Subcutaneous abdominal adipose tissue (tissue), 5 donors: ENCODE data around the gene GSTM5.

ENCODE experiments used
- H3K27ac ChIP-seq: one replicate; pipeline ENCODE4 v1.7.0; 2013; ENCODE audit warnings: low read depth, mild to moderate bottlenecking, inconsistent platforms, low read length, moderate library complexity
- H3K27me3 ChIP-seq, 5 donors: one replicate each; pipeline ENCODE4 v1.7.0; 2013; ENCODE audit warnings: low read length in 5 of 5, inconsistent platforms in 1 of 5; ENCODE audit not compliant: control insufficient read depth in 5 of 5, insufficient read depth in 4 of 5
- H3K36me3 ChIP-seq, 5 donors: one replicate each; pipeline ENCODE4 v1.7.0; 2013; ENCODE audit warnings: low read length in 5 of 5; ENCODE audit not compliant: control insufficient read depth in 5 of 5, insufficient read depth in 5 of 5
- H3K4me1 ChIP-seq, 5 donors: one replicate each; pipeline ENCODE4 v1.7.0; 2013; ENCODE audit warnings: low read length in 5 of 5, mild to moderate bottlenecking in 3 of 5, moderate library complexity in 1 of 5; ENCODE audit not compliant: control insufficient read depth in 5 of 5, insufficient read depth in 5 of 5
- H3K4me3 ChIP-seq, 5 donors: one replicate each; pipeline ENCODE4 v1.7.0; 2013; ENCODE audit warnings: low read length in 5 of 5, low read depth in 1 of 5
- H3K9ac ChIP-seq, 5 donors: one replicate each; pipeline ENCODE4 v1.7.0; 2013; ENCODE audit warnings: low read length in 5 of 5, mild to moderate bottlenecking in 4 of 5, moderate library complexity in 3 of 5
- H3K9me3 ChIP-seq, 5 donors: one replicate each; pipeline ENCODE4 v1.7.0; 2013; ENCODE audit warnings: low read length in 5 of 5; ENCODE audit not compliant: control insufficient read depth in 5 of 5
- donor health status: healthy.
- donor health status: healthy.
- donor health status: healthy.
- donor health status: healthy.
- donor health status: healthy.

GSTM5 gene

DNA sequence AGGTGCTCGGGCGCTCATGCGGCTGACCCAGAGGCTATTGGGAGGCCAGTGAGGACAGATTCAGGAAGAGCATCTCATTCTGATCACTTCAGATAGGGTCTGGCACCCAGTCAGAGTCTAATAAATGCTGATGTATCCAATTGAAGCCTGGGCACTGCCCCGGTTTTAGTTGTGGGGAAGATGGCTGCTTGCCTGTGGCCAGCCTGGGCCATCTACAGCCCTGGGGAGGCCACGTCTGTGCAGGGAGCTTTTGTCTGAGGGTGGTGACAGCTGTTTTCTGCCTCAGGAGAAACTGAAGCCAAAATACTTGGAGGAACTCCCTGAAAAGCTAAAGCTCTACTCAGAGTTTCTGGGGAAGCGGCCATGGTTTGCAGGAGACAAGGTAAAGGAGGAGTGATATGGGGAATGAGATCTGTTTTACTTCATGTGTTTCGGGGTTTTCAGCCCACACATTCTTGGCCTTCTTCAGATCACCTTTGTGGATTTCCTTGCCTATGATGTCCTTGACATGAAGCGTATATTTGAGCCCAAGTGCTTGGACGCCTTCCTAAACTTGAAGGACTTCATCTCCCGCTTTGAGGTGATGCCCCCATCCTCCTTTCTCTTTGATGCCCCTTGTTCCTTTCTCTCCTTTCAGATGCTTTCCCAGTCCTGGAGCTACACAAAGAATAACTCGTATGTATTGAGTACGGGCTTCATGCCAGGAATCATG is 2.8 kb downstream of the GSTM5 start:
- Histone ChIP-seq H3K27me3 (no peaks in the 10 kb centered on the region), H3K36me3 (no peaks in the 10 kb centered on the region), H3K9ac (no peak overlapping the region), H3K27ac (no peak overlapping the region), H3K4me3 (no peak overlapping the region), H3K9me3 (no peaks in the 10 kb centered on the region), H3K4me1 (peaks cover 0 to 25% (median 15%) of the 10 kb centered on the region in 5 donors)

DNA sequence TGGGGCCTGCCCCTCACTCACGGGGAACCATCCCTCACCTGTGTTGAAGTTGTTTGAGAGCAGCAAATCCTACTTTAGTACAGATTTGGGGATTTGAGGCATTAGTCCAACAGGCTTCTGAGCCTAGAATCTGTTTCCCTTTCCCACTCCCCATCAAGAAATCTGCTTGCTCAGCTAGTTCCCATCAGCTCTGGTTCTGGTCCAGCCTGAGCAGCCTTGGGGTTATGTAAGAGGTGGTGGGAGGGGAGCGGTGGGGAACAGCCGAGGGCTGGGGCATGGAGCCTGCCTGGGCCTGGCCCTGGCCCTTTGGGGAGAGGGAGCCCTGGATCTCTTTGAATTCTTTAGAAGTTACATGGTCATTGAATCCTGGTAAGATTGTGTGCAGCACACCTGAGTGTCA is 4.1 kb downstream of the GSTM5 start:
- Histone ChIP-seq H3K9me3 (no peaks in the 10 kb centered on the region), H3K9ac (no peak overlapping the region), H3K27ac (no peak overlapping the region), H3K36me3 (no peaks in the 10 kb centered on the region), H3K4me1 (peaks cover 0 to 25% (median 15%) of the 10 kb centered on the region in 5 donors), H3K4me3 (no peak overlapping the region), H3K27me3 (no peaks in the 10 kb centered on the region)

DNA sequence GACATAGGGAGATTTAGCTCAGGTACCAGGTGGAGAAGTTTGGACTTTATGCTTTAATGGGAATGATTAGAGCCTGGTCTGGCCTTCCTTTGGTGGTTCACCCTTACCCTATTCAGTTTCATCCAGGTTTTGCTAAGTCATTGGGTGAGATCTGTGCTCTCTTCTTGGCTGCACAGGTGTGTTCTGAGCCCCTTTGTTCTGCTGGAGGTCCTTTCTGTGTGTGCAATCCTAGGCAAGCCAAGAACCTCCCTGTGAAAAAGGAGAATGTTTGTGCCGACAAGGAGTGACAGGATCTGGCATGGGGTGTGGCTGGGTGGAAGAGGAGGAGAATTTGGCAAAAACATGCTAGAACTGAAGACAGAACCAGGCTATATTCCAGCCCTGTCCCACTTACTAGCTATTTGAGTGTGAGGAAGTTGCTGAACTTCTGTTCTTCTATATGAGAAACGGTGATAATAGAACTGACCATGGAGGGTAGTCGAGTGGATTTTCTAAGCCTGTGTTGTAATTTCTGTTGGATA is 4.6 kb downstream of the GSTM5 start:
- H3K9me3 ChIP-seq = no peaks in the 10 kb centered on the region
- H3K4me3 ChIP-seq = no peak overlapping the region
- H3K36me3 ChIP-seq = no peaks in the 10 kb centered on the region
- H3K27me3 ChIP-seq = no peaks in the 10 kb centered on the region
- H3K27ac ChIP-seq = no peak overlapping the region
- peaks cover 0 to 25% (median 15%) of the 10 kb centered on the region in 5 donors for H3K4me1 ChIP-seq
- no peak overlapping the region for H3K9ac ChIP-seq

DNA sequence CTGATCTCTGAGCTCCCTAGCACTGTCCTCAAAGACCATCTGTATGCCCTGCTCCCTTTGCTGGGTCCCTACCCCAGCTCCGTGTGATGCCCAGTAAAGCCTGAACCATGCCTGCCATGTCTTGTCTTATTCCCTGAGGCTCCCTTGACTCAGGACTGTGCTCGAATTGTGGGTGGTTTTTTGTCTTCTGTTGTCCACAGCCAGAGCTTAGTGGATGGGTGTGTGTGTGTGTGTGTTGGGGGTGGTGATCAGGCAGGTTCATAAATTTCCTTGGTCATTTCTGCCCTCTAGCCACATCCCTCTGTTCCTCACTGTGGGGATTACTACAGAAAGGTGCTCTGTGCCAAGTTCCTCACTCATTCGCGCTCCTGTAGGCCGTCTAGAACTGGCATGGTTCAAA is 5.7 kb downstream of the GSTM5 start:
- Histone ChIP-seq H3K27ac (no peak overlapping the region), H3K4me3 (no peak overlapping the region), H3K9ac (no peak overlapping the region), H3K27me3 (no peaks in the 10 kb centered on the region), H3K36me3 (no peaks in the 10 kb centered on the region), H3K4me1 (peaks cover 0 to 16% (median 9%) of the 10 kb centered on the region in 5 donors), H3K9me3 (peaks cover 0 to 2% (median 0%) of the 10 kb centered on the region in 5 donors)

DNA sequence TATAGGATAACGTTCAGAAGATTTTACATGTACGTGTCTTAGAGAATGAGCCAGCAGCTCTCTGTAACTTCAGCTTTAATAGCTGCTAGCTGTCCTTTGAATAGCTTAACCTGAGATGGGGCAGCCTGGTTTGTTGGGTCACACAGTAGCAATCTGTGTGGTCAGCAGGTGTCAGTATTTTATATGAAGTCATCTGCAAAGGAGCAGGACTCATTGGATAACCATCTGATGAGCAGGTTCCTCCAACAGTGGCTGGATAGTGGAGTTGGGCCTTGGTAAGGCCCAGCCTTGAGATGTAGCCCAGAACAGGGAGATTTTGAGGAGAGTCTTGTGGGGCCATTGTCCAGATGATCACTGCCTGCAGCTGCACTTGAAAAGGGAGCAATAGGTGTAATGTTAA is 6.4 kb downstream of the GSTM5 start:
- no peaks in the 10 kb centered on the region for H3K27me3 ChIP-seq
- no peak overlapping the region for H3K9ac ChIP-seq
- H3K9me3 ChIP-seq = peaks cover 0 to 2% (median 0%) of the 10 kb centered on the region in 5 donors
- H3K4me3 ChIP-seq = no peak overlapping the region
- H3K4me1 ChIP-seq = peaks cover 0 to 20% (median 9%) of the 10 kb centered on the region in 5 donors
- H3K36me3 ChIP-seq = no peaks in the 10 kb centered on the region
- no peak overlapping the region for H3K27ac ChIP-seq

DNA sequence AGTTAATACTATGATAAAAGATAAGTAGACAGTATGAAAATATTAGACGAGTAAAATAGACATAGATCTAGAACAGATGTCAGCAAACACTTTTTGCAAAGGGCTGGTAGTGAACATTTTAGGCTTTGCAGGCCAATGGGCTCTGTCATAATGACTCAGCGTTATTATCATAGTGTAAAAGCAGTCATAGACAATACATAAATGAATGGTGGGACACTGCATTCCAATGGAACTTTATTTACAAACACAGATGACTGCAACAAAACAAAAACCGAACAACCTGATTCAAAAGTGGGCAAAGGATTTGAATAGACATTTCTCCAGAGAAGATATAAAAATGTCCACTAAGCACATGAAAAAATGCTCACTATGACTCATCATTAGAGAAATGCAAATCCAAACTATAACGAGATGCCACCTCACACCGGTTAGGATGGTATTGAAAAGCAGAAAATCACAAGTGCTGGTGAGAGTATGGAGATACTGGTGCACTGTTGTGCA is 7.3 kb downstream of the GSTM5 start:
- H3K36me3 ChIP-seq = no peaks in the 10 kb centered on the region
- no peak overlapping the region for H3K27ac ChIP-seq
- H3K9ac ChIP-seq = no peak overlapping the region
- H3K9me3 ChIP-seq = peaks cover 0 to 2% (median 0%) of the 10 kb centered on the region in 5 donors
- no peaks in the 10 kb centered on the region for H3K27me3 ChIP-seq
- H3K4me1 ChIP-seq = peaks cover 0 to 20% (median 9%) of the 10 kb centered on the region in 5 donors
- H3K4me3 ChIP-seq = no peak overlapping the region

DNA sequence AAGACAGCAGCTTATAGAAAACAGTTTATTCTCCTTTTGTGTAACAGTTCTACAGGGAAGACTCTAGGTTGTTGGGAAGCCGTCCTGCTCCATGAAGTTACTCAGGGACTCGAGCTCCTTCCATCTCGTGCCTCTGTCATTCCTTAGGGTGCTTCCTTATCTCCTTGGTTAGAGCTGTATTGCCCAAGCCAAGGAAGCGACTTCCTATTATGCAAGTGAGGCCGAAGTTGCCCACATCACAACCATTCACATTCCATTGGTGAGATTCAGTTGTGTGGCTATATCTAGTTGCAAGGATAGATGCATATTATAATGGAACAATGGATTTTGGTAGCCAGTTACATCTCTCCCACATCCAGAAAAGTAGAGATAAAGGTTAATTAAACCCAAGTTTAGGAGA is 9.0 kb downstream of the GSTM5 start:
- Histone ChIP-seq H3K27ac (no peak overlapping the region), H3K36me3 (no peaks in the 10 kb centered on the region), H3K9me3 (peaks cover 0 to 2% (median 0%) of the 10 kb centered on the region in 5 donors), H3K4me3 (no peak overlapping the region), H3K27me3 (no peaks in the 10 kb centered on the region), H3K4me1 (peaks cover 0 to 20% (median 9%) of the 10 kb centered on the region in 5 donors), H3K9ac (no peak overlapping the region)

DNA sequence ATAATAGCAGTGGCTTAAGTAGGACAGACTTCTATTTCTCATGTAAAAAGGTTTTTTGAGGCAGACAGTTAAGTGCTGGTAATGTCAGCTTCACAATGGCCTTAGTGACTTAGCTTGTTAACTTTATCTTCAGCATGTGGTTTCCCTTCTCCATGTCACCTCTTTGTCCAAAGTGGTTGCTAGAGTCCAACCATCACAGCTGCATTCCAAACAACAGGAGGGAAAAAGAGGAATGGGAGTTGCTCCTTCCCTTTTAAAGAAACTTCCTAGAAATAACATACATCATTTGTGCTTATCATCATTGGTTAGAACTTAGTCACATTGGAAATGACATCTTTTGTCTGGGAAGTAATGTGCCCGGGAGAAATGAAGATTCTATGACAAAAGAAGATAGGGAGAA is 9.9 kb downstream of the GSTM5 start:
- H3K9me3 ChIP-seq = peaks cover 0 to 2% (median 0%) of the 10 kb centered on the region in 5 donors
- H3K27me3 ChIP-seq = no peaks in the 10 kb centered on the region
- H3K27ac ChIP-seq = no peak overlapping the region
- no peaks in the 10 kb centered on the region for H3K36me3 ChIP-seq
- H3K4me1 ChIP-seq = peaks cover 0 to 13% (median under 1%) of the 10 kb centered on the region in 5 donors
- H3K9ac ChIP-seq = no peak overlapping the region
- H3K4me3 ChIP-seq = no peak overlapping the region

DNA sequence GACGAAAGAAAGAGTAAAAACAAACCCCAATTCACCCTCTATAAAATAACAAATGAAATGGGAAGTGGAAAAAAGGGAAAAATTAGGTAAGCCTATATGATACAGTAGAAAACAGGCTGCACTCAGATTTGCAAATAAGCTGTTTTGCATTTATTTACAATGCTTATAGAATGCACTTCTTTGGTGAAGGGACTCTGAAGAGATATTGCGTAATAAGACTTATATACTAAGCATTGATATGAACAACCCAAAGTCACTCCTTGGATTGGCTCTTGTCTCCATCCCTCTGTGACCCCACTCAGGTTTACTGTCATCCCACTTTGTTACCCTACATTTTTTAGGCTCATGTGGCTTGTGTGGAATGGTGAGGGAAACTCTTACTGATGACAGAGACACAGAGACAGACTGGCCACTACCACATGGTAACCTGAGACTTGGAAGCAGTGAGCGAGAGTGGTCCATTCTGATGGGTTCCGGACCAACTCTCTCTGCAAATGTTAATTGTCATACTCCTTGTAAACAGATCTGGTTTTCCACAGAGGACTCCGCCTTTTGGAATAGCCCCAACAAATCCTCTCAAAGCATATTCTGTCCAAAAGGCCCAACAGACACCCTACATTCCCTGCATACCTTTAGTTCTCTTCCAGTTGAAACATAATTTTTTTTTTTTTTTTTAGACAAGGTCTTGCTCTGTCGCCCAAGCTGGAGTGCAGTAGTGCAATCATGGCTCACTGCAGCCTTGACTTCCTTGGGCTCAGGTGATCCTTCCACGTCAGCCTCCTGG is 11.0 kb downstream of the GSTM5 start:
- Histone ChIP-seq H3K9me3 (peaks cover 0 to 2% (median 0%) of the 10 kb centered on the region in 5 donors), H3K4me3 (no peak overlapping the region), H3K9ac (no peak overlapping the region), H3K27ac (no peak overlapping the region), H3K27me3 (no peaks in the 10 kb centered on the region), H3K36me3 (no peaks in the 10 kb centered on the region), H3K4me1 (peaks cover 0 to 11% (median 0%) of the 10 kb centered on the region in 5 donors)

DNA sequence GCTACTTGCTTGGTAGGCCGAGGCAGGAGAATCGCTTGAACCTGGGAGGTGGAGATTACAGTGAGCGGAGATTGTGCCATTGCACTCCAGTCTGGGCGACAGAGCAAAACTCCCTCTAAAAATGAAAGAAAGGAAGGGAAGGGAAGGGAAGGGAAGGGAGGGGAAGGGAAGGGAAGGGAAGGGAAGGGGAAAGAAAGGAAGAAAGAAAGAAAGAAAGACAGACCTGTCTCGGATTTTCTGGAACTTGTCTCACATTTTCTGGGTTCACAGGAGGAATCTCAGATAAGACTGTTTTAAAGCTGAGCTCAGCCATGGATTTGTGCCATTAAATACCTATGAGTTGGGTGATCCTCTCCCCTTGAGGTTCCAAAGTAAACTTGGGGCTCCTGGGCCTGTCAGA is 12.9 kb downstream of the GSTM5 start:
- Histone ChIP-seq H3K9ac (no peak overlapping the region), H3K4me1 (peaks cover 0 to 5% (median 0%) of the 10 kb centered on the region in 5 donors), H3K27ac (no peak overlapping the region), H3K9me3 (peaks cover 0 to 2% (median 0%) of the 10 kb centered on the region in 5 donors), H3K36me3 (no peaks in the 10 kb centered on the region), H3K4me3 (no peak overlapping the region), H3K27me3 (no peaks in the 10 kb centered on the region)
